Cardiac muscle cell (in vitro differentiated cells and primary cell): ENCODE data around the gene SNORC. TPM values are rescaled to one million over a fixed set of nuclear protein-coding genes. Genes with fewer than 3 reads are reported as not detected.

ENCODE experiments used
- DNase-seq, 2 donors: peaks; one replicate each; pipeline versions ENCODE4 v3.0.0 to v3.0.0-alpha.2; 2010 to 2017; ENCODE audit warnings: low read depth in 1 of 2, low spot score in 1 of 2
- H3K27ac ChIP-seq: fragments of 200-600 bp; sonication (generic); 2 replicates; pipeline ENCODE4 v1.5.1; 2016
- H3K27me3 ChIP-seq: fragments of 200-600 bp; sonication (generic); 2 replicates; pipeline ENCODE4 v1.6.0; 2016; ENCODE audit warnings: control low read depth
- H3K36me3 ChIP-seq: fragments of 200-600 bp; sonication (generic); 2 replicates; pipeline ENCODE4 v1.5.1; 2016; ENCODE audit warnings: control low read depth
- H3K4me1 ChIP-seq: fragments of 200-600 bp; sonication (generic); 2 replicates; pipeline ENCODE4 v1.8.1; 2017; ENCODE audit warnings: low read depth, mild to moderate bottlenecking, mixed run types
- H3K4me3 ChIP-seq: fragments of 200-600 bp; sonication (generic); 2 replicates; pipeline ENCODE4 v1.5.1; 2016; ENCODE audit warnings: mild to moderate bottlenecking
- H3K9me3 ChIP-seq: fragments of 200-600 bp; sonication (generic); 2 replicates; pipeline ENCODE4 v1.5.1; 2017; ENCODE audit warnings: low read depth, mild to moderate bottlenecking, control low read depth
- polyA plus RNA-seq: library from polyadenylated mRNA; unstranded; fragments of >200 nt; fragmentation: Nextera tagmentation; extraction: Ambion mirVana; gene quantifications from 2 replicates; pipeline ENCODE4 v1.2.1, GENCODE V29; 2016
- total RNA-seq: library from RNA; depleted of rRNA; stranded (reverse); fragments of >200 nt; gene quantifications from 2 replicates; pipeline ENCODE4 v1.2.3, GENCODE V29; 2016
- TF ChIP-seq, protein P1 (sequence below): IDR thresholded peaks from 2 replicates; pipeline ENCODE4 v1.5.1; 2012; ENCODE audit warnings: low read depth, mild to moderate bottlenecking, low read length

Gene SNORC
- total and polyA plus RNA-seq, 2 experiments from 2014 or later, result 2.3 to 13.1 TPM

DNA sequence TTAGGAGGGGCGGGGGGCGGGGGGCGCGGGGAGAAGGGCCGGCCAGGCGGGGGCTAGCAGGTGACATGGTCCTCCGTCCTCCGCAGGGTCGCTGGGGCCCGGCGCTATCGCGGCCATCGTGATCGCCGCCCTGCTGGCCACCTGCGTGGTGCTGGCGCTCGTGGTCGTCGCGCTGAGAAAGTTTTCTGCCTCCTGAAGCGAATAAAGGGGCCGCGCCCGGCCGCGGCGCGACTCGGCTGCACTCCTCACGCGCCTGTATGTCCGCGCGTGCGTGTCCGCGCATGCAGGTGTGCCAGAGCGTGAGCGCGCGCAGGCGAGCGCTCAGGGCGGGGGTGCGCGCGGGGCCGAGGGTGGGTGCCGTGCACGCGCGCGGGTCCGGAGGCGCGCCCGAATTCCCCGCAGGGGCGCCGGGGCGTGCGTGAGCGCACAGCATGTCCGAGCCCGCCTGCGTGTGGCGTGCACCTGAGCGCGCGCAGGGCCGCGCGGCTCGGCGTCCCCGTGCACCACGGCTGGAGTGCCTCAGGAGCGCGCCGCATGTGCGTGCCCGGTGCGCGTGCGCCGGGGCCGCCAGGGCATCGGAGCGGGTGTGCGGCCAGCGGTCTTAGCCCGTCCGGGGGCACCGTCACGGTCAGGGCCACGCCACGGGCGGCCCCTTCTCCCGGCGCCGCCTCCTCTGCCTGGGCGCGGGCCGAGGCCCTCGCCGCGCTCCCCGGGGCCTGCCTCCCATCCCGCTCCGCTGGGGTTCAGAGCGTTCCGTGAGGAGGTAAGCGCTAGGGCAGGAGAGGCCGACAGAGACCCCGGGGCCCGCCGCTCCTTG is 6.3 kb downstream of the SNORC start:
- H3K27ac ChIP-seq, result no peak overlapping the region
- H3K27me3 ChIP-seq, result peaks cover 32% of the 10 kb centered on the region
- no peaks in the 10 kb centered on the region for H3K9me3 ChIP-seq
- no peaks in the 10 kb centered on the region for H3K36me3 ChIP-seq
- TF ChIP-seq, protein P1, sequence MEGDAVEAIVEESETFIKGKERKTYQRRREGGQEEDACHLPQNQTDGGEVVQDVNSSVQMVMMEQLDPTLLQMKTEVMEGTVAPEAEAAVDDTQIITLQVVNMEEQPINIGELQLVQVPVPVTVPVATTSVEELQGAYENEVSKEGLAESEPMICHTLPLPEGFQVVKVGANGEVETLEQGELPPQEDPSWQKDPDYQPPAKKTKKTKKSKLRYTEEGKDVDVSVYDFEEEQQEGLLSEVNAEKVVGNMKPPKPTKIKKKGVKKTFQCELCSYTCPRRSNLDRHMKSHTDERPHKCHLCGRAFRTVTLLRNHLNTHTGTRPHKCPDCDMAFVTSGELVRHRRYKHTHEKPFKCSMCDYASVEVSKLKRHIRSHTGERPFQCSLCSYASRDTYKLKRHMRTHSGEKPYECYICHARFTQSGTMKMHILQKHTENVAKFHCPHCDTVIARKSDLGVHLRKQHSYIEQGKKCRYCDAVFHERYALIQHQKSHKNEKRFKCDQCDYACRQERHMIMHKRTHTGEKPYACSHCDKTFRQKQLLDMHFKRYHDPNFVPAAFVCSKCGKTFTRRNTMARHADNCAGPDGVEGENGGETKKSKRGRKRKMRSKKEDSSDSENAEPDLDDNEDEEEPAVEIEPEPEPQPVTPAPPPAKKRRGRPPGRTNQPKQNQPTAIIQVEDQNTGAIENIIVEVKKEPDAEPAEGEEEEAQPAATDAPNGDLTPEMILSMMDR, result no peak
- H3K4me3 ChIP-seq, result peak overlapping the region; percentile 46
- peak in 1 of 2 donors; percentile 57 for DNase-seq
- H3K4me1 ChIP-seq, result no peaks in the 10 kb centered on the region

DNA sequence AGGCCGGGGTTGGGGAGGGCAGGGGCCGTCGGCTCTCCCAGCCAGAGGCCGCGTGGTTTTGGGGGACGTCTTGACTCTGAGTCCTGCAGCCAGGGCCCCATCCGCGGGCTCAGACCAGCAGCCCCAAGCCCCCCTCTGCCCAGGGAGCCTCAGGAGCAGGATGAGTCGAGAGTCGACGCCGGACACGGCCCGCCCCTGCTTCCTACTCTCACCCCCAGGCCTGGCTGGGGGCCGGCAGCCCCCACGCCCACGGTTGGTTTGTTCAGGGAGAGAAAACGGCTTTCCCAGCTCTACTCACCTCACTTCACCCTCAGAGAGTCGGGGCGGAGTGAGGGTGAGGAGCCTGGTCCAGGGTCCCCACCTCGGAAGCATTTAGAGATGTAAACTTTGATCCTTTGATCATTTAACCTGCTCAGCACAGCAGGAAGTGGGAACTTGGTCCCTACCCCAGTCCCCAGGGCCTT is 6.9 kb downstream of the SNORC start:
- Histone ChIP-seq H3K27me3 (peaks cover 32% of the 10 kb centered on the region), H3K4me1 (no peaks in the 10 kb centered on the region), H3K4me3 (peak overlapping the region; percentile 46), H3K9me3 (no peaks in the 10 kb centered on the region), H3K27ac (no peak overlapping the region), H3K36me3 (no peaks in the 10 kb centered on the region)
- TF ChIP-seq, protein P1, result no peak
- no peak for DNase-seq

DNA sequence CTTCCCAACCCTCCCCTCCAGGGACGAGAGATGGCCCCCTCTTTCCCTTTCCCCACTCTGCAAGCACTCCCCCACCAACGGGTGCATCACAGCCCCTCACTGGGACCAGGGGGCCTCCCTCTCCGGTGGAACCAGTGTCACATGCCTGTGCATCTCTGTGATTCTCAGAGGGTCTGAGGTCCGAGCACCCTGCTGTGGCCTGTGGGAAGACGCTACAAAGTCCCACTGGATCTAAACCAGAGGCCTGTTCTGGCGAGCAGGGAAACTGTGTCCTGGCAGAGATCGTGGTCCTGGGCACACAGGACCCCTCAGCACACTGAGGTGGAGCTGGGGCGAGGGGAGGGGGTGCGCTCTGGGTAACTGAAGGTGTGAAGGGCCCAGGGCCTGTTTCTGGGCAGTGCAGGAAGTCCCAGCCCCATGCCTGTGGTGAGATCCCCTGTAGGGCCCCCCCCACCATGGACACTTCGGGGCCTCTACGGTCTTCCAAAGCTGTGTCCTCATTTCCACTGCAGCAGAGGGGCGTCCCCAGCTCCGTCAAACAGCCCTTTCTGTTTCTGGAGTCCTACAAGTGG is 8.0 kb downstream of the SNORC start:
- H3K36me3 ChIP-seq, result no peaks in the 10 kb centered on the region
- H3K27ac ChIP-seq, result no peak overlapping the region
- no peaks in the 10 kb centered on the region for H3K9me3 ChIP-seq
- no peaks in the 10 kb centered on the region for H3K4me1 ChIP-seq
- no peak overlapping the region for H3K4me3 ChIP-seq
- TF ChIP-seq, protein P1, result no peak
- DNase-seq, result no peak
- H3K27me3 ChIP-seq, result peaks cover 32% of the 10 kb centered on the region

DNA sequence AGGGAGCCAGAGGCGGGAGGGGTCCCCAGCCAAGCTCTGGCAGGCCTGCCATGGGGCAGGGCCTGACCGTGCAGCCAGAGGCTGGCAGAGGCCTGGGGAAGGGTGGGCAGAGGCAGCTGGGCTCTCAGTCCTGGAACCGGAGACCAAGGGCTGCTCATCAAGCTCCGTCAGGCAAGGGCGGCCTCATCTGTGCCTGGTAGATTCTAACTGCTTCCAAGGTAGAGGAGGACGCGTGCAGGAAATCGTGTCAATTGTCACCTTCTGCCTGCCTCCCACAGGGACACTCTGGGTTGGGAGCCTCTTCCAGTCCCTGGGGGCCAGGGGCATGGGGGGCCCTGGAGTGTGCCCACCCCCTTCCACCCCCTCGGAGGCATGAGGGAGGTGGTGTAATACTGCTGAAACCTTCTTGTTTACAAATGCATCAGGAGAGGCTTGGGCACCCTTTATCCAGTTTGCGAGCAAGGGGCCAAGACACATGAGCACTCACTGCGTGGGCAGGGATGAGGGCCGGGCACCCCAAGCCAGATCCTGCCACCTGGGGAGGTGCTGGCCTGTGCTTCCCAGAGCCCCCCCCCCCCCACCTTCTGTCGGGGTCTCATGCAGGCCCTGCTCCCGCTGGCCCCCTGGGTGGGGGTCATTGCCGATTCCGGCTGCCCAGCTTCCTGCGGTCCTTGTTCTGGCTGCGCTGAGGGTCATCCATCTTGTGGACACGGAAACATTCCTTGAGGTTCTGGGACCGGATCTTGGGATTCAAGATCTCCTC is 9.0 kb downstream of the SNORC start:
- TF ChIP-seq, protein P1, result no peak
- Histone ChIP-seq H3K4me1 (no peaks in the 10 kb centered on the region), H3K27ac (no peak overlapping the region), H3K9me3 (no peaks in the 10 kb centered on the region), H3K36me3 (no peaks in the 10 kb centered on the region), H3K4me3 (no peak overlapping the region), H3K27me3 (peaks cover 32% of the 10 kb centered on the region)
- DNase-seq, result no peak

DNA sequence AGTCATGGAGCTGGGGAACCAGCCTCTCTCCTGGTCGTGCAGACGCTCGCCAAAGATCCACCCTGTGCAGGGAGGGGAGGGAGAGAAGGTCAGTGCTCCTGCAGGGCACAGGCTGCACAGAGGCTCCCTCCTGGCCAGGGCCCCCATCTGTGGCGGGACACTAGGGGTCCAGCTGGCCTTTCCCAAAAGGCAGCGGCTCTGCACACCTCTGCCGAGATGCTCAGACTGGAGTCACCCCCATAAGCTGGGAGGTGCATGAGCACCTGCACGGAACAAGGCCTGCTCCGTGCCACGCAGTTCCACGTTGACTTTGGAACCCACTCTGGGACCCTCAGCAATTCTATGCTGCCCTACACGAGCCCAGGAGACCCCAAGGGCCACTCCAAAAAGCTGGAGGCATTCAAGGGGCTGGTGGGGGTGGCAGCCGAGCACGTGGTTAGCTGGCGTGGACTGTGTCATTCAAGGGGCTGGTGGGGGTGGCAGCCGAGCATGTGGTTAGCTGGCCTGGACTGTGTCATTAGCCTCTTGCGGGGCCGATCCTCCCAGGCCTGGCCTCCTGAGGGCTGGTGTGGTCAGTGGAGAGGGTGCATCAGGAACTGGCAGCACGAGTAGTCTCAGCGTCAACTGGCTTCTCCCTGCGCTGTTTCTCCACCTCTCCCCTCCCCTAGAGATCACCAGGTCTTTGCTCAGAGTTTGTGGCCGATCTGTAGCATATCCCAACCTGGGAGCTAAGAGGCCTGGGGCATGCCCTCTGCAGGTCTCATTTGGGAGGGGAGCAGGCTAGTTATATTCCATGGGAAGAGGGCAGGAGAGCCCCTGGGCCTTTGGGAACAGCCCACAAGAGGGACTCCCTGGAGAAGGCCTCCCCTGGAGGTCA is 9.8 kb downstream of the SNORC start:
- DNase-seq, result no peak
- H3K27ac ChIP-seq, result no peak overlapping the region
- peaks cover 32% of the 10 kb centered on the region for H3K27me3 ChIP-seq
- no peaks in the 10 kb centered on the region for H3K36me3 ChIP-seq
- no peaks in the 10 kb centered on the region for H3K9me3 ChIP-seq
- H3K4me3 ChIP-seq, result no peak overlapping the region
- TF ChIP-seq, protein P1, result no peak
- H3K4me1 ChIP-seq, result no peaks in the 10 kb centered on the region
